CD4-positive, alpha-beta T cell treated with Interleukin-10 for 1 hour (primary cell): Measurements from ENCODE around the gene SEPTIN5.
A peak's percentile ranks its signal among the peaks of the same experiment; 100 is the strongest.
"Not testable (repeated sequence)": the region's sequence is repeated elsewhere in the genome, so short reads cannot be mapped to it uniquely, and the experiment has no call there.

Source experiments
- DNase-seq: peaks from one replicate; pipeline ENCODE4 v3.0.0-alpha.2; 2020

SEPTIN5 gene

GRCh38 chr22:19714312-19715187, at the start of gene SEPTIN5:
SEPTIN5 (plus strand) TSS chr22:19714503; CDS start chr22:19714589, 86 bp downstream.
- no peak for DNase-seq

- DNase-seq = no peak
Observed at GRCh38 chr22:19664951-19665783, 49.1 kb upstream of the SEPTIN5 start.

GRCh38 chr22:19665784-19666672, 48.3 kb upstream of the SEPTIN5 start:
- DNase-seq = no peak

- no peak for DNase-seq
Observed at GRCh38 chr22:19666673-19667593, 47.4 kb upstream of the SEPTIN5 start.

GRCh38 chr22:19667872-19668740, 46.2 kb upstream of the SEPTIN5 start:
- DNase-seq = no peak

- DNase-seq = no peak
Observed at GRCh38 chr22:19668748-19669147, 45.6 kb upstream of the SEPTIN5 start.

GRCh38 chr22:19669570-19669969, 44.7 kb upstream of the SEPTIN5 start:
- DNase-seq = no peak

- DNase-seq = no peak
Observed at GRCh38 chr22:19671316-19671715, 43.0 kb upstream of the SEPTIN5 start.

- DNase-seq = no peak
Observed at GRCh38 chr22:19672054-19672776, 42.1 kb upstream of the SEPTIN5 start.

GRCh38 chr22:19673660-19674059, 40.6 kb upstream of the SEPTIN5 start:
- DNase-seq = no peak

GRCh38 chr22:19674129-19674928, 40.0 kb upstream of the SEPTIN5 start:
- no peak for DNase-seq

- DNase-seq = no peak
Observed at GRCh38 chr22:19674929-19675253, 39.4 kb upstream of the SEPTIN5 start.

GRCh38 chr22:19675428-19675827, 38.9 kb upstream of the SEPTIN5 start:
- no peak for DNase-seq

- not testable (repeated sequence) for DNase-seq
Observed at GRCh38 chr22:19676437-19676836, 37.9 kb upstream of the SEPTIN5 start.

GRCh38 chr22:19678949-19679521, 35.3 kb upstream of the SEPTIN5 start:
- no peak for DNase-seq

- peak; percentile 34 for DNase-seq
Observed at GRCh38 chr22:19679522-19680101, 34.7 kb upstream of the SEPTIN5 start.

GRCh38 chr22:19680287-19680881, 33.9 kb upstream of the SEPTIN5 start:
- DNase-seq = no peak
